ENCODE data around the gene KRTAP8-1.
A peak's percentile ranks its signal among the peaks of the same experiment; 100 is the strongest.

The KRTAP8-1 gene, protein sequence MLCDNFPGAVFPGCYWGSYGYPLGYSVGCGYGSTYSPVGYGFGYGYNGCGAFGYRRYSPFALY

DNA sequence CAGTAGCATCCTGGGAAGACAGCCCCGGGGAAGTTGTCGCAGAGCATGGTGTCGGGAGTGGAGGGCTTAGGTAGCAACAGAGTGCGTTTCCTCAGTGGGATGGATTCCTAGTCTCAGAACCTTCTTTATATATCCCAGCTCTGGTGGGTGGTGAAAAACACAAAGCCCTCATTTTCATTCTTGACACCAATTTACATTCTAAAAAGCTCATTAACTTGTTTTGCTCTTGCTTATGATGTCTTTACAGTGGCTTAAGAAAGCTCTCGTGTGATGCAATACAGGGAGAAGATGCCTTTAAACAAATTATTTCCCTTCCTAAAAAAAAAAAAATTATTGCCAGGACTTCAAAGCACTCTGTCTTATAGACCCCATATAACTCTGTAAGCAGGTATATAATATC, at the start of gene KRTAP8-1:
KRTAP8-1 (minus strand) TSS at position 101 of the 400 bp plus-strand sequence; CDS start at position 47, 54 bp downstream.
- no peak within 1 kb of the TSS for H3K4me3 ChIP-seq (ENCODE audit: low read depth, low read length)
- no peak for DNase-seq (ENCODE audit: low read depth)
- TF ChIP-seq, protein P1, sequence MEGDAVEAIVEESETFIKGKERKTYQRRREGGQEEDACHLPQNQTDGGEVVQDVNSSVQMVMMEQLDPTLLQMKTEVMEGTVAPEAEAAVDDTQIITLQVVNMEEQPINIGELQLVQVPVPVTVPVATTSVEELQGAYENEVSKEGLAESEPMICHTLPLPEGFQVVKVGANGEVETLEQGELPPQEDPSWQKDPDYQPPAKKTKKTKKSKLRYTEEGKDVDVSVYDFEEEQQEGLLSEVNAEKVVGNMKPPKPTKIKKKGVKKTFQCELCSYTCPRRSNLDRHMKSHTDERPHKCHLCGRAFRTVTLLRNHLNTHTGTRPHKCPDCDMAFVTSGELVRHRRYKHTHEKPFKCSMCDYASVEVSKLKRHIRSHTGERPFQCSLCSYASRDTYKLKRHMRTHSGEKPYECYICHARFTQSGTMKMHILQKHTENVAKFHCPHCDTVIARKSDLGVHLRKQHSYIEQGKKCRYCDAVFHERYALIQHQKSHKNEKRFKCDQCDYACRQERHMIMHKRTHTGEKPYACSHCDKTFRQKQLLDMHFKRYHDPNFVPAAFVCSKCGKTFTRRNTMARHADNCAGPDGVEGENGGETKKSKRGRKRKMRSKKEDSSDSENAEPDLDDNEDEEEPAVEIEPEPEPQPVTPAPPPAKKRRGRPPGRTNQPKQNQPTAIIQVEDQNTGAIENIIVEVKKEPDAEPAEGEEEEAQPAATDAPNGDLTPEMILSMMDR (IDR thresholded peaks at IDR 0.05; ENCODE audit: control insufficient read depth, extremely low read depth, insufficient read depth), result no peak

DNA sequence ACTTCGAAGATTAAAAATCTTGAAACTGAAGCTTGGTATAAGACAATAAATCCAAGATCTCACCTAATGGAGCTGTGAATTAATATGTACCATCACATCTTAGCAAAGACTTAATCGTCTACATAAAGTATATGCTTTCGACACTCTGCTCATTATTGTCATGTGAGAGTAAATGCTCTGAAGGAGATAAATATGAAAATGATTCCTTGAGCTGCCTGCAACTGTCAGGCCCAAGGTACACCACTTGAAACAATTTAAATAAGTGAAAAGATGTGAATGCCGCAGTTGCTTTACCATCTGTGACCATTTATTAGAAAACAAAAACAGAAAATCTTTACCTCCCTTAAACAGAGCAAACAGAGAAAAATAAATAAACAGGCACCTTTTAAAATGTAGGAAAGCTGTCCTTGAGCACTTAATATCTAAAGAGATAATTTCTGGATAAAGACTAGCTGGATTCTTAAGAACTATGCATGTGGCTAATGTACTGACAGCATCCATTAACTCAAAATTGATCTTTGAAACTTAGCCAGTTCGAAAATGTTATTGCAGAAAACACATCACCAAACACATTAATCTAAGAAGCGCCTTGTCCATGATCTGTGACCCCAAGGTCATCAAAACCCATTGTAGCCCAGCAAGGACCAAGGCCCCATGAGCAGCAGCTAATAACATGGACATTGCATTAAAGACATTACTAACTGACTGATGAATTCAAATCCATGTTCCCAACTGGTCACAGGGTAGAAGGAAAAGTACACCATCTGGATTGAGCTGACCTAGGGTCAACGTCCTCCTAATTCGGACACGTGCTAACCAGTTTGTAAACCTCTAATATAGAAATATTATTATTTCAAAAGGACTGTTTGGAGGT, 34.8 kb upstream of the KRTAP8-1 start:
- DNase-seq (ENCODE audit: low read depth), result no peak
- H3K4me3 ChIP-seq (ENCODE audit: low read depth, low read length), result no peak overlapping the region
- TF ChIP-seq, protein P1 (IDR thresholded peaks at IDR 0.05; ENCODE audit: control insufficient read depth, extremely low read depth, insufficient read depth), result no peak

DNA sequence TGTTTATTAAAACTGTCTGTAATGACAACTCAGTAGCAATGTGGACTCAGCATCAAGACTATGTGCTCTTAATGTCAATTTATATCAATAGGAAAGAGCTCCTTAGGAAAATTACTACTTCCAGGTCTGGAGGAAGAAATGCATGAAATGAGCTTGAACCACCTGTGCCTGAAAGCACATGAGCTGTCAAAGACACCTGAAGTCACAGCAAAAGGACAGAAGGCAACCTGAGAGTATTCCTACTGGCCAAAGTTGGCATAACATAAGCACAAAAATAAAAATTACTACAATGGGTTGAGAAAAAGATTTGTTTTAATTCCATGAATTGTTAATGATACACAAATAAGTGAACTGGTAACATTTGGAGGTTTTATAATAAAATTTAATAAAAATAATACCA, 29.9 kb upstream of the KRTAP8-1 start:
- TF ChIP-seq, protein P1 (IDR thresholded peaks at IDR 0.05; ENCODE audit: control insufficient read depth, extremely low read depth, insufficient read depth), result no peak
- no peak for DNase-seq (ENCODE audit: low read depth)
- no peak overlapping the region for H3K4me3 ChIP-seq (ENCODE audit: low read depth, low read length)

DNA sequence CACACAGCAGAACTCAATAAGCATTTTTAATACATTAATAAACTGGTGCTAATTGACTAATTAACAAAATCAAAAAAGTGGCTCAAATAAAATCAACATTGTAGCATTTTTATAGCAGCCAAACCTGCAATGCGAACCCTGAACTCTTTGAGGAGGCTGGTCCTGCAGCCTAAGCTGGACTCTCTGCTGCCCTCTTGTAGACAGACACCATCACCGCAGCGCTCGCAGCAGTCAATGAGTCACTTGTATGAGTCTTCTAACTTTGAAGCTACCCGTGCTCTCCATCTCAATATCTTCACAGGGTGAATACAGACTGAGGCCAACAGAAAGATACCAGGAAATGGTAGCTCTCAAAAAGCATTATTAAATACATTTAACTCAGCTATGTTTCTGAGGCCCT, 26.2 kb upstream of the KRTAP8-1 start:
- DNase-seq (ENCODE audit: low read depth), result peak; percentile 3
- TF ChIP-seq, protein P1 (IDR thresholded peaks at IDR 0.05; ENCODE audit: control insufficient read depth, extremely low read depth, insufficient read depth), result peak; percentile 69
- no peak overlapping the region for H3K4me3 ChIP-seq (ENCODE audit: low read depth, low read length)

DNA sequence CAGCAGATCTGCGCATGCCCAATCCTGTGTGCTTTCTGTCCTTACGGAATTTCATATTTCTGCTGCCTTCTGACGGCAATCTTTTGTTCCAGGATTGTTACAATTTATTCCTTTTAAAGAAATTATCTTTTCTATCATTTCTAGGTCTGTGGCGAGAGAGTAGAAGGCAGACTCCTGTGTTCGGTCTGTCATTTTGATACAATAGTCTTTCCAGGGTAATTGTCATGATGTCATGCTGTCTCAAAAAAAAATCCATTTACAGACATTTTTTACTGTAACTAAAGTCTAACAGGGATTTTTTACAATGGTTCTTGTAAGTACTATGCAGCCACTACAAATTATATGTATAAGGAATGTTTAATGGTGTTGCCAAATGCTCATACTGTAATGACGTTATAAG, 25.5 kb upstream of the KRTAP8-1 start:
- no peak overlapping the region for H3K4me3 ChIP-seq (ENCODE audit: low read depth, low read length)
- no peak for DNase-seq (ENCODE audit: low read depth)
- TF ChIP-seq, protein P1 (IDR thresholded peaks at IDR 0.05; ENCODE audit: control insufficient read depth, extremely low read depth, insufficient read depth), result no peak

DNA sequence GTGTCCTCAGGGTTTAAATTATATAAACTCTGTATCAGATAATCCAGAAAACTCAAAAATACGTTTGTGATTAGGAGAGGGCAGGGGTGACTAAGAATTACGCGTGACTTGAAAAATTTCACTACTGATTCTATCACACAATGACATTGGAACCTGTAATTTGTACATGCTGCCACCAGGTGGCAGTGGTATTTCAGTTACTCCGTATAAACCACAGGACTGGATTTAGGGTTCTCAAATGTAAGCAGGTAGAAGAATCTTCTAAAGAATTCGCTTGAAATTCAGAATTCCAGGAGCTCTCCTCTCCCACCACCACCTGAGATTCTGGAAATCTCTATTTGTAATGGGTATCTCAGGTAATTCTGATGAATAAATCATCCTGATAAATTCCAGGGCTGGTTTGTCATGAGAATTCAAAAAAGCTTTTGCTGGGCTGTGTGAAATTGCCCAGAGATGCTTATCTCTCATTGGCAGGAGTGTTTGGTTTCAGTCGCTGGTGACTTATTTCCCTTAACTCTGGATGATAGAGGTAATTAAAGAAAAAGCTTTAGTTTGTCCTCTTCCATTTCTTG, 18.2 kb upstream of the KRTAP8-1 start:
- H3K4me3 ChIP-seq (ENCODE audit: low read depth, low read length), result no peak overlapping the region
- TF ChIP-seq, protein P1 (IDR thresholded peaks at IDR 0.05; ENCODE audit: control insufficient read depth, extremely low read depth, insufficient read depth), result peak; percentile 57
- peak; percentile 3 for DNase-seq (ENCODE audit: low read depth)
